GM18520 (cell line): Measurements from ENCODE around the gene APBB3.

Experiments used
- ATAC-seq: cut with Tn5 transposase; IDR thresholded peaks from one replicate; pipeline ENCODE4 v1.9.1; 2021; ENCODE audit not compliant: unreplicated experiment

Gene APBB3

GRCh38 chr5:140555747-140556312 is 8.6 kb downstream of the APBB3 start:
- ATAC-seq = peak; percentile 27

GRCh38 chr5:140554454-140554853 is 9.9 kb downstream of the APBB3 start:
- ATAC-seq = no peak

- no peak for ATAC-seq
Observed at GRCh38 chr5:140553657-140554056, 10.7 kb downstream of the APBB3 start.

GRCh38 chr5:140551872-140552271 is 12.5 kb downstream of the APBB3 start:
- no peak for ATAC-seq

GRCh38 chr5:140550147-140551079 is 14.0 kb downstream of the APBB3 start:
- no peak for ATAC-seq

- no peak for ATAC-seq
Observed at GRCh38 chr5:140549237-140550144, 14.9 kb downstream of the APBB3 start.

GRCh38 chr5:140548791-140549190 is 15.6 kb downstream of the APBB3 start:
- no peak for ATAC-seq

- ATAC-seq = no peak
Observed at GRCh38 chr5:140548300-140548688, 16.1 kb downstream of the APBB3 start.

- ATAC-seq = peak; percentile 99
Observed at GRCh38 chr5:140547508-140548299, 16.7 kb downstream of the APBB3 start, which contains the start of gene EIF4EBP3. Gene EIF4EBP3, plus strand, starts transcription at chr5:140547662. Its CDS starts 76 bp downstream, at chr5:140547738.

GRCh38 chr5:140546851-140547507 is 17.4 kb downstream of the APBB3 start:
- no peak for ATAC-seq

GRCh38 chr5:140545606-140546005 is 18.8 kb downstream of the APBB3 start:
- no peak for ATAC-seq

GRCh38 chr5:140544986-140545385 is 19.4 kb downstream of the APBB3 start:
- ATAC-seq = no peak

GRCh38 chr5:140542972-140543371 is 21.4 kb downstream of the APBB3 start:
- ATAC-seq = no peak

GRCh38 chr5:140540227-140540626 is 24.2 kb downstream of the APBB3 start:
- no peak for ATAC-seq

GRCh38 chr5:140524003-140524402 is 40.4 kb downstream of the APBB3 start:
- no peak for ATAC-seq

- no peak for ATAC-seq
Observed at GRCh38 chr5:140513124-140513523, 51.3 kb downstream of the APBB3 start.

GRCh38 chr5:140509898-140510297 is 54.5 kb downstream of the APBB3 start:
- ATAC-seq = no peak
